Measurements from ENCODE around the gene ZFP28.

DNA sequence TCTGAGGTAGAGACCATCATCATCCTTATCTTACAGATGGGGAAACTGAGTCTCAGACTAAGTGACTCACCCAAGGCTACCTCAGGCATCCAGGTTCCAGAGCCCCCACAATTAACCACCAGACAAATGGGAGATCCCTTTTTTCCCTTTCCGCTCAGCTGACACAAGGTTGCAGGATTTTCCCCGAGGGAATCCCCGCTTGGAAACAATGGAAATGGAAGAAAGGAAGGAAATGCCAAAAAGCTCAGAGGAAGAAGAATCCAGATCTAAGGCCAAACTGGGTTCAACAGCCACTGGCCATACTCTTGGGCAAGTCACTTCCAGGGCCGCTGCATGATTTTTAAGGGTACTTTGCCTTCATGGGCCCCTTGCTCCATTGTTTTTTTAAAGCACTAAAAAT lies 57.9 kb downstream of the ZFP28 start:
- no peak for TF ChIP-seq EZH2 (IDR thresholded peaks at IDR 0.05; ENCODE audit: low read length)
- TF ChIP-seq, protein P1, sequence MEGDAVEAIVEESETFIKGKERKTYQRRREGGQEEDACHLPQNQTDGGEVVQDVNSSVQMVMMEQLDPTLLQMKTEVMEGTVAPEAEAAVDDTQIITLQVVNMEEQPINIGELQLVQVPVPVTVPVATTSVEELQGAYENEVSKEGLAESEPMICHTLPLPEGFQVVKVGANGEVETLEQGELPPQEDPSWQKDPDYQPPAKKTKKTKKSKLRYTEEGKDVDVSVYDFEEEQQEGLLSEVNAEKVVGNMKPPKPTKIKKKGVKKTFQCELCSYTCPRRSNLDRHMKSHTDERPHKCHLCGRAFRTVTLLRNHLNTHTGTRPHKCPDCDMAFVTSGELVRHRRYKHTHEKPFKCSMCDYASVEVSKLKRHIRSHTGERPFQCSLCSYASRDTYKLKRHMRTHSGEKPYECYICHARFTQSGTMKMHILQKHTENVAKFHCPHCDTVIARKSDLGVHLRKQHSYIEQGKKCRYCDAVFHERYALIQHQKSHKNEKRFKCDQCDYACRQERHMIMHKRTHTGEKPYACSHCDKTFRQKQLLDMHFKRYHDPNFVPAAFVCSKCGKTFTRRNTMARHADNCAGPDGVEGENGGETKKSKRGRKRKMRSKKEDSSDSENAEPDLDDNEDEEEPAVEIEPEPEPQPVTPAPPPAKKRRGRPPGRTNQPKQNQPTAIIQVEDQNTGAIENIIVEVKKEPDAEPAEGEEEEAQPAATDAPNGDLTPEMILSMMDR (optimal IDR thresholded peaks at IDR 0.05 in 1 of 3, IDR thresholded peaks at IDR 0.05 in 1 of 3, conservative IDR thresholded peaks at IDR 0.05 in 1 of 3; ENCODE audit: extremely low read depth in 1 of 3, insufficient read depth in 2 of 3, low read length in 3 of 3), result no peak

Measured in keratinocyte (primary cell).